Trophoblast cell (in vitro differentiated cells and primary cell): ENCODE results near the gene GLS.

Source experiments
- DNase-seq, 2 donors: peaks; one replicate each; pipeline ENCODE4 v3.0.0-alpha.2; 2016
- H2AFZ ChIP-seq: 2 replicates; pipeline ENCODE4 v1.6.1; 2013; ENCODE audit warnings: low read length, moderate library complexity, mild to moderate bottlenecking; ENCODE audit not compliant: insufficient read depth, poor library complexity
- H2AK5ac ChIP-seq: 2 replicates; pipeline ENCODE4 v1.6.1; 2013; ENCODE audit warnings: mild to moderate bottlenecking, low read length
- H2BK120ac ChIP-seq: 2 replicates; pipeline ENCODE4 v1.6.1; 2013; ENCODE audit warnings: low read length, mild to moderate bottlenecking, moderate library complexity; ENCODE audit not compliant: insufficient read depth, poor library complexity
- H2BK12ac ChIP-seq: 2 replicates; pipeline ENCODE4 v1.6.1; 2013; ENCODE audit warnings: mild to moderate bottlenecking, low read length, moderate library complexity
- H2BK5ac ChIP-seq: 2 replicates; pipeline ENCODE4 v1.6.1; 2013; ENCODE audit warnings: low read length, low read depth, moderate library complexity, mild to moderate bottlenecking; ENCODE audit not compliant: poor library complexity
- H3K14ac ChIP-seq: 2 replicates; pipeline ENCODE4 v1.6.1; 2013; ENCODE audit warnings: mild to moderate bottlenecking, low read length
- H3K18ac ChIP-seq: 2 replicates; pipeline ENCODE4 v1.6.1; 2013; ENCODE audit warnings: mild to moderate bottlenecking, low read length
- H3K23ac ChIP-seq: 2 replicates; pipeline ENCODE4 v1.6.1; 2013; ENCODE audit warnings: low read length
- H3K27ac ChIP-seq: 2 replicates; pipeline ENCODE4 v1.5.1; 2013; ENCODE audit warnings: low read depth, mild to moderate bottlenecking, inconsistent platforms, low read length, moderate library complexity
- H3K27me3 ChIP-seq: 2 replicates; pipeline ENCODE4 v1.6.1; 2013; ENCODE audit warnings: inconsistent platforms, mild to moderate bottlenecking, low read length, moderate library complexity; ENCODE audit not compliant: insufficient read depth
- H3K36me3 ChIP-seq, 2 experiments: 1 replicate in 1 of 2; 2 replicates in 1 of 2; pipeline ENCODE4 v1.6.1; 2013; ENCODE audit warnings: low read length in 2 of 2, mild to moderate bottlenecking in 2 of 2, moderate library complexity in 1 of 2; ENCODE audit not compliant: insufficient read depth in 2 of 2, control insufficient read depth in 1 of 2
- H3K4ac ChIP-seq: 2 replicates; pipeline ENCODE4 v1.6.1; 2013; ENCODE audit warnings: low read depth, mild to moderate bottlenecking, low read length, moderate library complexity
- H3K4me1 ChIP-seq, 2 experiments: 1 replicate in 1 of 2; 2 replicates in 1 of 2; pipeline ENCODE4 v1.6.1; 2013; ENCODE audit warnings: low read length in 2 of 2, mild to moderate bottlenecking in 2 of 2, moderate library complexity in 1 of 2; ENCODE audit not compliant: insufficient read depth in 2 of 2, control insufficient read depth in 1 of 2
- H3K4me2 ChIP-seq: 2 replicates; pipeline ENCODE4 v1.6.1; 2013; ENCODE audit warnings: inconsistent platforms, mild to moderate bottlenecking, low read length, moderate library complexity
- H3K4me3 ChIP-seq: 2 replicates; pipeline ENCODE4 v1.5.1; 2013; ENCODE audit warnings: mild to moderate bottlenecking, low read depth, low read length, inconsistent platforms
- H3K79me1 ChIP-seq: one replicate; pipeline ENCODE4 v1.6.1; 2013; ENCODE audit warnings: low read length
- H3K79me2 ChIP-seq: 2 replicates; pipeline ENCODE4 v1.6.1; 2013; ENCODE audit warnings: low read length, mild to moderate bottlenecking; ENCODE audit not compliant: control insufficient read depth, insufficient read depth, poor library complexity
- H3K9ac ChIP-seq: 2 replicates; pipeline ENCODE4 v1.6.1; 2013; ENCODE audit warnings: mild to moderate bottlenecking, low read length
- H3K9me3 ChIP-seq: 2 replicates; pipeline ENCODE4 v1.6.1; 2013; ENCODE audit warnings: low read depth, mild to moderate bottlenecking, control low read depth, inconsistent platforms, low read length; ENCODE audit not compliant: insufficient read depth
- H4K12ac ChIP-seq: 2 replicates; pipeline ENCODE4 v1.6.1; 2013; ENCODE audit warnings: low read depth, mild to moderate bottlenecking, low read length, moderate library complexity
- H4K8ac ChIP-seq: 2 replicates; pipeline ENCODE4 v1.6.1; 2013; ENCODE audit warnings: low read depth, mild to moderate bottlenecking, low read length, moderate library complexity
- H4K91ac ChIP-seq: one replicate; pipeline ENCODE4 v1.6.1; 2013; ENCODE audit warnings: low read depth, mild to moderate bottlenecking, low read length, moderate library complexity
- WGBS: extraction: QIAGEN DNeasy Blood & Tissue Kit; methylation state at CpG from one replicate; pipeline ENCODE4 v1.1.7; 2013; ENCODE audit warnings: missing lambda C conversion rate; ENCODE audit not compliant: insufficient read length, insufficient coverage; ENCODE audit errors: extremely low coverage; 5-methylcytosine and 5-hydroxymethylcytosine counted together

Gene GLS

GRCh38 chr2:190972846-190973245 lies 92.2 kb downstream of the GLS start:
- Histone ChIP-seq H2BK12ac (no peak overlapping the region), H3K4me2 (no peak overlapping the region), H4K8ac (no peak overlapping the region), H3K27me3 (no peaks in the 10 kb centered on the region), H2AFZ (no peak overlapping the region), H2AK5ac (no peak overlapping the region), H3K9ac (no peak overlapping the region), H3K27ac (no peak overlapping the region), H2BK120ac (no peak overlapping the region), H3K79me1 (no peaks in the 10 kb centered on the region), H4K91ac (no peak overlapping the region), H2BK5ac (no peak overlapping the region), H3K23ac (no peak overlapping the region), H3K4me3 (no peak overlapping the region), H3K14ac (no peak overlapping the region), H3K79me2 (no peaks in the 10 kb centered on the region), H3K4me1 (peaks cover 0 to 5% of the 10 kb centered on the region in 2 experiments), H3K18ac (no peak overlapping the region), H3K4ac (no peak overlapping the region), H3K9me3 (no peaks in the 10 kb centered on the region), H4K12ac (no peak overlapping the region), H3K36me3 (peaks cover 10 to 26% of the 10 kb centered on the region in 2 experiments)
- peak in 1 of 2 donors; percentile 71 for DNase-seq
- WGBS, result no CpG with 5 or more reads among the region's 3 CpGs

- DNase-seq, result no peak
- peak overlapping the region; percentile 15 for H3K27ac ChIP-seq
- H3K18ac ChIP-seq, result no peak overlapping the region
- H3K14ac ChIP-seq, result no peak overlapping the region
- H3K4me2 ChIP-seq, result no peak overlapping the region
- no peak overlapping the region for H3K4ac ChIP-seq
- H4K91ac ChIP-seq, result no peak overlapping the region
- H2AK5ac ChIP-seq, result no peak overlapping the region
- H2BK120ac ChIP-seq, result no peak overlapping the region
- H3K79me1 ChIP-seq, result no peaks in the 10 kb centered on the region
- H4K8ac ChIP-seq, result no peak overlapping the region
- no peaks in the 10 kb centered on the region for H3K79me2 ChIP-seq
- no peak overlapping the region for H4K12ac ChIP-seq
- H3K4me3 ChIP-seq, result no peak overlapping the region
- no peak overlapping the region for H2BK12ac ChIP-seq
- H3K9me3 ChIP-seq, result no peaks in the 10 kb centered on the region
- no peak overlapping the region for H3K23ac ChIP-seq
- H2AFZ ChIP-seq, result no peak overlapping the region
- H2BK5ac ChIP-seq, result no peak overlapping the region
- no CpG with 5 or more reads among the region's 1 CpG for WGBS
- peaks cover 10 to 26% of the 10 kb centered on the region in 2 experiments for H3K36me3 ChIP-seq
- no peaks in the 10 kb centered on the region for H3K27me3 ChIP-seq
- H3K9ac ChIP-seq, result no peak overlapping the region
- H3K4me1 ChIP-seq, result peaks cover 0 to 7% of the 10 kb centered on the region in 2 experiments
Observed at GRCh38 chr2:190973262-190973661, 92.6 kb downstream of the GLS start.

GRCh38 chr2:190973726-190974628 lies 93.4 kb downstream of the GLS start:
- Histone ChIP-seq H3K18ac (no peak overlapping the region), H3K4me3 (no peak overlapping the region), H3K4ac (no peak overlapping the region), H3K79me2 (no peaks in the 10 kb centered on the region), H2BK12ac (peak overlapping the region; percentile 94), H4K12ac (no peak overlapping the region), H3K9me3 (no peaks in the 10 kb centered on the region), H3K14ac (no peak overlapping the region), H3K9ac (no peak overlapping the region), H3K27ac (peak overlapping the region; percentile 27), H3K27me3 (no peaks in the 10 kb centered on the region), H2AK5ac (no peak overlapping the region), H3K4me1 (peaks cover 4 to 11% of the 10 kb centered on the region in 2 experiments), H2BK120ac (no peak overlapping the region), H3K79me1 (peaks cover 3% of the 10 kb centered on the region), H4K91ac (peak overlapping the region; percentile 70), H3K4me2 (no peak overlapping the region), H3K23ac (no peak overlapping the region), H2AFZ (no peak overlapping the region), H3K36me3 (peaks cover 13 to 29% of the 10 kb centered on the region in 2 experiments), H2BK5ac (no peak overlapping the region), H4K8ac (no peak overlapping the region)
- DNase-seq, result peak; percentile 75 to 88
- WGBS, result no CpG with 5 or more reads among the region's 11 CpGs

- Histone ChIP-seq H3K4ac (peak overlapping the region; percentile 27), H2AFZ (no peak overlapping the region), H2BK12ac (peak overlapping the region; percentile 94), H3K4me1 (peaks cover 4 to 15% of the 10 kb centered on the region in 2 experiments), H3K4me3 (no peak overlapping the region), H3K27ac (peak overlapping the region; percentile 27), H4K91ac (peak overlapping the region; percentile 70), H3K79me1 (peaks cover 3% of the 10 kb centered on the region), H3K79me2 (no peaks in the 10 kb centered on the region), H3K14ac (peak overlapping the region; percentile 60), H3K36me3 (peaks cover 13 to 29% of the 10 kb centered on the region in 2 experiments), H2BK5ac (no peak overlapping the region), H3K9ac (no peak overlapping the region), H2BK120ac (peak overlapping the region; percentile 71), H3K9me3 (no peaks in the 10 kb centered on the region), H3K4me2 (no peak overlapping the region), H3K18ac (no peak overlapping the region), H3K27me3 (no peaks in the 10 kb centered on the region), H4K8ac (peak overlapping the region; percentile 84), H2AK5ac (peak overlapping the region; percentile 87), H3K23ac (no peak overlapping the region), H4K12ac (no peak overlapping the region)
- no CpG with 5 or more reads among the region's 12 CpGs for WGBS
- DNase-seq, result peak in 1 of 2 donors; percentile 14
Observed at GRCh38 chr2:190974629-190975361, 94.2 kb downstream of the GLS start.
